H1 (cell line): ENCODE results near the gene KTN1. TPM values are rescaled to one million over a fixed set of nuclear protein-coding genes. Genes with fewer than 3 reads are reported as not detected.

Experiments
- BCL11A ChIP-seq, 2 experiments: IDR thresholded peaks; one replicate each; pipeline ENCODE4 v1.6.1; 2011; ENCODE audit warnings: low read depth in 2 of 2, low read length in 2 of 2, mild to moderate bottlenecking in 2 of 2
- BRCA1 ChIP-seq: IDR thresholded peaks from 2 replicates; pipeline ENCODE4 v1.6.1; 2012; ENCODE audit warnings: low read depth, low read length, improper control_type of control experiment
- CBX5 ChIP-seq: fragments of 300-800, 300-1000 bp; sonication (generic); IDR thresholded peaks from 2 replicates; pipeline ENCODE4 v1.7.1; 2016; ENCODE audit warnings: antibody characterized with exemption, low read length, low read depth
- GTF2F1 ChIP-seq: IDR thresholded peaks from 2 replicates; pipeline ENCODE4 v1.6.1; 2012; ENCODE audit warnings: low read depth, low read length, improper control_type of control experiment, borderline replicate concordance
- POU5F1 ChIP-seq: IDR thresholded peaks from 2 replicates; pipeline ENCODE4 v1.6.1; 2011; ENCODE audit warnings: low read depth, mild to moderate bottlenecking, low read length, moderate library complexity
- RNF2 ChIP-seq: fragments of 200-900, 300-1000 bp; sonication (generic); IDR thresholded peaks from 2 replicates; pipeline ENCODE4 v1.7.1; 2016; ENCODE audit warnings: borderline replicate concordance, low read depth, mild to moderate bottlenecking, antibody characterized with exemption, low read length; ENCODE audit not compliant: poor library complexity, severe bottlenecking; ENCODE audit errors: missing control alignments
- SRF ChIP-seq: IDR thresholded peaks from 2 replicates; pipeline ENCODE4 v1.6.1; 2011; ENCODE audit warnings: mild to moderate bottlenecking, low read depth, low read length, moderate library complexity
- TCF12 ChIP-seq: IDR thresholded peaks from 2 replicates; pipeline ENCODE4 v1.6.1; 2011; ENCODE audit warnings: low read depth, mild to moderate bottlenecking, low read length
- polyA plus RNA-seq, 7 experiments: library from polyadenylated mRNA; depleted of rRNA in 3 of 7; stranded (reverse) in 5 of 7; unstranded in 2 of 7; fragments of >200 nt in 5 of 7; fragments of 200-250 nt in 2 of 7; gene quantifications; 1 replicate in 5 of 7; 2 replicates in 1 of 7; 4 replicates in 1 of 7; pipeline versions ENCODE4 v1.2.1 to v1.2.3, GENCODE V29; 2011 to 2013; ENCODE audit warnings: missing spikeins in 2 of 7, mixed read lengths in 2 of 7
- total RNA-seq: library from RNA; stranded (reverse); fragmentation: NEBNext Ultra II Directional; extraction: Animal tissue kit (Norgen Biotek cat#: 25700); gene quantifications from 2 replicates; pipeline ENCODE4 v1.2.1, GENCODE V29; 2021
- TF ChIP-seq, protein P1 (sequence below): fragments of 300-600 bp; sonication (generic); IDR thresholded peaks from 2 replicates; pipeline ENCODE4 v1.7.1; 2012; ENCODE audit warnings: low read length, moderate library complexity, mild to moderate bottlenecking, inconsistent platforms; ENCODE audit not compliant: insufficient replicate concordance

The KTN1 gene
- total and polyA plus RNA-seq, 2 of the 8 experiments (the other 6 are each of a cell fraction or from before 2014, with no cell fraction given), result 15.4 to 151 TPM

DNA sequence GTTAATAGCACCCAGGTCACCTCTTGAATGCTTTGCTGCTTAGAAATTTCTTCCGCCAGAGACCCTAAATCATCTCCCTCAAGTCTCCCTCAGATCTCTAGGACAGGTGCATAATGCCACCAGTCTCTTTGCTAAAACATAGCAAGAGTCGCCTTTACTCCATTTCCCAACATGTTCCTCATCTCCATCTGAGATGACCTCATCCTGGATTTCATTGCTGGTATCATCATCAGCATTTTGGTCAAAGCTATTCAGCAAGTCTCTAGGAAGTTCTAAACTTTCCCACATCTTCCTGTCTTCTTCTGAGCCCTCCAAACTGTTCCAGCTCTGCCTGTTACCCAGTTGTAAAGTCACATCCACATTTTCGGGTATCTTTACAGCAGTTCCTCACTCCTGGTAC, 41.0 kb downstream of the KTN1 start (continued):
- TF ChIP-seq, protein P1, sequence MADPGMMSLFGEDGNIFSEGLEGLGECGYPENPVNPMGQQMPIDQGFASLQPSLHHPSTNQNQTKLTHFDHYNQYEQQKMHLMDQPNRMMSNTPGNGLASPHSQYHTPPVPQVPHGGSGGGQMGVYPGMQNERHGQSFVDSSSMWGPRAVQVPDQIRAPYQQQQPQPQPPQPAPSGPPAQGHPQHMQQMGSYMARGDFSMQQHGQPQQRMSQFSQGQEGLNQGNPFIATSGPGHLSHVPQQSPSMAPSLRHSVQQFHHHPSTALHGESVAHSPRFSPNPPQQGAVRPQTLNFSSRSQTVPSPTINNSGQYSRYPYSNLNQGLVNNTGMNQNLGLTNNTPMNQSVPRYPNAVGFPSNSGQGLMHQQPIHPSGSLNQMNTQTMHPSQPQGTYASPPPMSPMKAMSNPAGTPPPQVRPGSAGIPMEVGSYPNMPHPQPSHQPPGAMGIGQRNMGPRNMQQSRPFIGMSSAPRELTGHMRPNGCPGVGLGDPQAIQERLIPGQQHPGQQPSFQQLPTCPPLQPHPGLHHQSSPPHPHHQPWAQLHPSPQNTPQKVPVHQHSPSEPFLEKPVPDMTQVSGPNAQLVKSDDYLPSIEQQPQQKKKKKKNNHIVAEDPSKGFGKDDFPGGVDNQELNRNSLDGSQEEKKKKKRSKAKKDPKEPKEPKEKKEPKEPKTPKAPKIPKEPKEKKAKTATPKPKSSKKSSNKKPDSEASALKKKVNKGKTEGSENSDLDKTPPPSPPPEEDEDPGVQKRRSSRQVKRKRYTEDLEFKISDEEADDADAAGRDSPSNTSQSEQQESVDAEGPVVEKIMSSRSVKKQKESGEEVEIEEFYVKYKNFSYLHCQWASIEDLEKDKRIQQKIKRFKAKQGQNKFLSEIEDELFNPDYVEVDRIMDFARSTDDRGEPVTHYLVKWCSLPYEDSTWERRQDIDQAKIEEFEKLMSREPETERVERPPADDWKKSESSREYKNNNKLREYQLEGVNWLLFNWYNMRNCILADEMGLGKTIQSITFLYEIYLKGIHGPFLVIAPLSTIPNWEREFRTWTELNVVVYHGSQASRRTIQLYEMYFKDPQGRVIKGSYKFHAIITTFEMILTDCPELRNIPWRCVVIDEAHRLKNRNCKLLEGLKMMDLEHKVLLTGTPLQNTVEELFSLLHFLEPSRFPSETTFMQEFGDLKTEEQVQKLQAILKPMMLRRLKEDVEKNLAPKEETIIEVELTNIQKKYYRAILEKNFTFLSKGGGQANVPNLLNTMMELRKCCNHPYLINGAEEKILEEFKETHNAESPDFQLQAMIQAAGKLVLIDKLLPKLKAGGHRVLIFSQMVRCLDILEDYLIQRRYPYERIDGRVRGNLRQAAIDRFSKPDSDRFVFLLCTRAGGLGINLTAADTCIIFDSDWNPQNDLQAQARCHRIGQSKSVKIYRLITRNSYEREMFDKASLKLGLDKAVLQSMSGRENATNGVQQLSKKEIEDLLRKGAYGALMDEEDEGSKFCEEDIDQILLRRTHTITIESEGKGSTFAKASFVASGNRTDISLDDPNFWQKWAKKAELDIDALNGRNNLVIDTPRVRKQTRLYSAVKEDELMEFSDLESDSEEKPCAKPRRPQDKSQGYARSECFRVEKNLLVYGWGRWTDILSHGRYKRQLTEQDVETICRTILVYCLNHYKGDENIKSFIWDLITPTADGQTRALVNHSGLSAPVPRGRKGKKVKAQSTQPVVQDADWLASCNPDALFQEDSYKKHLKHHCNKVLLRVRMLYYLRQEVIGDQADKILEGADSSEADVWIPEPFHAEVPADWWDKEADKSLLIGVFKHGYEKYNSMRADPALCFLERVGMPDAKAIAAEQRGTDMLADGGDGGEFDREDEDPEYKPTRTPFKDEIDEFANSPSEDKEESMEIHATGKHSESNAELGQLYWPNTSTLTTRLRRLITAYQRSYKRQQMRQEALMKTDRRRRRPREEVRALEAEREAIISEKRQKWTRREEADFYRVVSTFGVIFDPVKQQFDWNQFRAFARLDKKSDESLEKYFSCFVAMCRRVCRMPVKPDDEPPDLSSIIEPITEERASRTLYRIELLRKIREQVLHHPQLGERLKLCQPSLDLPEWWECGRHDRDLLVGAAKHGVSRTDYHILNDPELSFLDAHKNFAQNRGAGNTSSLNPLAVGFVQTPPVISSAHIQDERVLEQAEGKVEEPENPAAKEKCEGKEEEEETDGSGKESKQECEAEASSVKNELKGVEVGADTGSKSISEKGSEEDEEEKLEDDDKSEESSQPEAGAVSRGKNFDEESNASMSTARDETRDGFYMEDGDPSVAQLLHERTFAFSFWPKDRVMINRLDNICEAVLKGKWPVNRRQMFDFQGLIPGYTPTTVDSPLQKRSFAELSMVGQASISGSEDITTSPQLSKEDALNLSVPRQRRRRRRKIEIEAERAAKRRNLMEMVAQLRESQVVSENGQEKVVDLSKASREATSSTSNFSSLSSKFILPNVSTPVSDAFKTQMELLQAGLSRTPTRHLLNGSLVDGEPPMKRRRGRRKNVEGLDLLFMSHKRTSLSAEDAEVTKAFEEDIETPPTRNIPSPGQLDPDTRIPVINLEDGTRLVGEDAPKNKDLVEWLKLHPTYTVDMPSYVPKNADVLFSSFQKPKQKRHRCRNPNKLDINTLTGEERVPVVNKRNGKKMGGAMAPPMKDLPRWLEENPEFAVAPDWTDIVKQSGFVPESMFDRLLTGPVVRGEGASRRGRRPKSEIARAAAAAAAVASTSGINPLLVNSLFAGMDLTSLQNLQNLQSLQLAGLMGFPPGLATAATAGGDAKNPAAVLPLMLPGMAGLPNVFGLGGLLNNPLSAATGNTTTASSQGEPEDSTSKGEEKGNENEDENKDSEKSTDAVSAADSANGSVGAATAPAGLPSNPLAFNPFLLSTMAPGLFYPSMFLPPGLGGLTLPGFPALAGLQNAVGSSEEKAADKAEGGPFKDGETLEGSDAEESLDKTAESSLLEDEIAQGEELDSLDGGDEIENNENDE, result no peak
- TF ChIP-seq TCF12 (no peak), GTF2F1 (no peak), SRF (no peak), POU5F1 (no peak), RNF2 (no peak), CBX5 (no peak), BRCA1 (no peak), BCL11A (IDR thresholded peaks at IDR 0.05; ENCODE audit: low read depth in 2 of 2, low read length in 2 of 2) (no peak)
- TF ChIP-seq, all 59 proteins: peak for 0
